GM23338 (cell line): Measurements from ENCODE around the gene HPS4. TPM values are rescaled to one million over a fixed set of nuclear protein-coding genes. Genes with fewer than 3 reads are reported as not detected.

Experiments
- ATAC-seq: fragments of 200-7000 bp; cut with Tn5 transposase; 3 replicates; pipeline ENCODE4 v1.9.1; 2020
- DNase-seq: peaks from one replicate; pipeline ENCODE4 v3.0.0-alpha.2; 2015; ENCODE audit warnings: low spot score
- H2AFZ ChIP-seq: fragments of 200-600 bp; sonication (generic); 2 replicates; pipeline ENCODE4 v1.8.0; 2016; ENCODE audit warnings: antibody characterized with exemption, mild to moderate bottlenecking, moderate library complexity
- H3F3A ChIP-seq: fragments of 200-600 bp; sonication (generic); replicated peaks from 2 replicates; pipeline ENCODE4 v1.8.0; 2017; ENCODE audit warnings: antibody characterized with exemption, mixed run types, low read depth
- H3K27ac ChIP-seq: fragments of 200-600 bp; sonication (generic); 2 replicates; pipeline ENCODE4 v1.6.1; 2016; ENCODE audit warnings: low read depth
- H3K27me3 ChIP-seq: fragments of 200-600 bp; sonication (generic); 2 replicates; pipeline ENCODE4 v1.8.0; 2016; ENCODE audit warnings: mild to moderate bottlenecking, mixed run types, moderate library complexity; ENCODE audit not compliant: insufficient read depth
- H3K36me3 ChIP-seq: fragments of 200-600 bp; sonication (generic); 2 replicates; pipeline ENCODE4 v1.8.0; 2016; ENCODE audit warnings: mild to moderate bottlenecking; ENCODE audit not compliant: insufficient read depth
- H3K4me1 ChIP-seq: fragments of 200-600 bp; sonication (generic); 2 replicates; pipeline ENCODE4 v1.8.0; 2016; ENCODE audit warnings: mild to moderate bottlenecking, moderate library complexity; ENCODE audit not compliant: insufficient read depth
- H3K4me2 ChIP-seq: fragments of 200-600 bp; sonication (generic); 2 replicates; pipeline ENCODE4 v1.7.1; 2017; ENCODE audit warnings: mixed run types
- H3K4me3 ChIP-seq: fragments of 200-600 bp; sonication (generic); 2 replicates; pipeline ENCODE4 v1.6.1; 2016; ENCODE audit warnings: mixed run types
- H3K79me2 ChIP-seq: fragments of 200-600 bp; sonication (generic); replicated peaks from 2 replicates; pipeline ENCODE4 v1.8.0; 2017; ENCODE audit warnings: mild to moderate bottlenecking; ENCODE audit not compliant: insufficient read depth
- H3K9me2 ChIP-seq: fragments of 200-600 bp; sonication (generic); 2 replicates; pipeline ENCODE4 v1.8.0; 2017; ENCODE audit not compliant: insufficient read depth
- H4K20me1 ChIP-seq: fragments of 200-600 bp; sonication (generic); replicated peaks from 2 replicates; pipeline ENCODE4 v1.8.0; 2017; ENCODE audit warnings: mild to moderate bottlenecking; ENCODE audit not compliant: insufficient read depth
- H3K27ac Mint-ChIP-seq: 2 replicates; pipeline ENCODE4 v1.8.0; 2020; ENCODE audit warnings: inconsistent platforms, mild to moderate bottlenecking, moderate library complexity, mixed read lengths
- H3K27me3 Mint-ChIP-seq: 3 replicates; pipeline ENCODE4 v1.8.0; 2022; ENCODE audit warnings: low read depth, mild to moderate bottlenecking, moderate library complexity, mixed read lengths, inconsistent platforms; ENCODE audit not compliant: insufficient read depth, poor library complexity
- H3K36me3 Mint-ChIP-seq: 3 replicates; pipeline ENCODE4 v1.8.0; 2021; ENCODE audit warnings: low read depth, mild to moderate bottlenecking, inconsistent platforms, moderate library complexity, mixed read lengths
- H3K4me1 Mint-ChIP-seq: 3 replicates; pipeline ENCODE4 v1.8.0; 2020; ENCODE audit warnings: mild to moderate bottlenecking, inconsistent platforms, mixed read lengths
- H3K4me3 Mint-ChIP-seq: 3 replicates; pipeline ENCODE4 v1.8.0; 2021; ENCODE audit warnings: moderate library complexity, mild to moderate bottlenecking, inconsistent platforms, mixed read lengths
- H3K9me3 Mint-ChIP-seq: 3 replicates; pipeline ENCODE4 v1.8.0; 2020; ENCODE audit warnings: moderate library complexity, mild to moderate bottlenecking, inconsistent platforms, mixed read lengths
- CREB1 ChIP-seq: fragments of 250-450 bp; sonication (Bioruptor Pico); IDR thresholded peaks from 2 replicates; pipeline ENCODE4 v1.5.0; 2020; ENCODE audit warnings: low read depth, mild to moderate bottlenecking, moderate library complexity
- EZH2phosphoT487 ChIP-seq: fragments of 200-600 bp; sonication (generic); IDR thresholded peaks from one replicate; pipeline ENCODE4 v1.8.1; 2018; ENCODE audit warnings: antibody characterized with exemption; ENCODE audit not compliant: unreplicated experiment
- JUNB ChIP-seq: IDR thresholded peaks from one replicate; pipeline ENCODE4 v1.6.1; 2016; ENCODE audit warnings: antibody characterized with exemption; ENCODE audit not compliant: unreplicated experiment
- NANOG ChIP-seq: IDR thresholded peaks from 2 replicates; pipeline ENCODE4 v1.6.1; 2016; ENCODE audit warnings: antibody characterized with exemption, borderline replicate concordance
- POLR2AphosphoS5 ChIP-seq: IDR thresholded peaks from 2 replicates; pipeline ENCODE4 v1.6.1; 2016; ENCODE audit warnings: antibody characterized with exemption, low read depth
- STAT1 ChIP-seq: IDR thresholded peaks from one replicate; pipeline ENCODE4 v1.6.1; 2016; ENCODE audit warnings: antibody characterized with exemption; ENCODE audit not compliant: unreplicated experiment
- ZNF114 ChIP-seq: fragments of 250-450 bp; sonication (Bioruptor Pico); IDR thresholded peaks from 2 replicates; pipeline ENCODE4 v1.5.0; 2020; ENCODE audit warnings: mild to moderate bottlenecking, moderate library complexity
- ZNF331 ChIP-seq: fragments of 250-450 bp; sonication (Bioruptor Pico); IDR thresholded peaks from 2 replicates; pipeline ENCODE4 v1.5.0; 2020; ENCODE audit warnings: low read depth, mild to moderate bottlenecking, moderate library complexity
- ZNF462 ChIP-seq: fragments of 250-450 bp; sonication (Bioruptor Pico); IDR thresholded peaks from 2 replicates; pipeline ENCODE4 v1.5.0; 2020; ENCODE audit warnings: mild to moderate bottlenecking, moderate library complexity
- polyA plus RNA-seq: library from polyadenylated mRNA; unstranded; fragments of >200 nt; fragmentation: Nextera tagmentation; extraction: Ambion mirVana; gene quantifications from 2 replicates; pipeline ENCODE4 v1.2.1, GENCODE V29; 2016
- total RNA-seq: library from RNA; depleted of rRNA; stranded (reverse); fragments of >200 nt; shearing (Covaris generic); gene quantifications from 2 replicates; pipeline ENCODE4 v1.2.3, GENCODE V29; 2014
- TF ChIP-seq, protein P1 (sequence below), 2 experiments: fragments of 200-600 bp in 1 of 2; sonication (generic) in 1 of 2; conservative IDR thresholded peaks; 2 replicates each; pipeline versions ENCODE4 v1.5.1 to v1.6.1; 2016 to 2017; ENCODE audit warnings: antibody characterized with exemption in 2 of 2, low read depth in 2 of 2, mild to moderate bottlenecking in 2 of 2, moderate library complexity in 1 of 2

Gene HPS4
- total and polyA plus RNA-seq, 2 experiments from 2014 or later, result 20.3 to 49.4 TPM

DNA sequence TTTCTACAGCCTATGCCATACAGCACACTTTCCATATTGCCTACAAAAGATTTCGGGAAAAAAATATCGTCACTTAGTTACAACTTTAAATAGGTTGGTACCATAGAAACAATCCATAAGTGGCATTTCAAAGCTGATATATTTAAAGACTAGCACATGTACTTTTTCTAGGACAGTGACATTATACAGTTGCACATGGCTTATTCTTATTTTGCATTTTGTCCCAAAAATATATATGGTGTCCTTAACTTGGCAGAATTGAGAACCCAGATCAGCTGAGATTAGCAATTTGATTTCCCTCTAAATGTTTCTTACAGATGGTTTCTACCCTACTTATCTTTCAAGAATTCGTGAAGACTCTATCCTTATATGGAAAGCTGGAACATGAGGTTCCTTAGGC, 32.3 kb upstream of the HPS4 start (continued):
- TF ChIP-seq ZNF462 (CRISPR knock-in tag), result no peak
- TF ChIP-seq JUNB, result no peak
- no peak for TF ChIP-seq POLR2AphosphoS5

GRCh38 chr22:26514419-26515161, 31.0 kb upstream of the HPS4 start:
- no peaks in the 10 kb centered on the region for H3K9me3 Mint-ChIP-seq
- Histone ChIP-seq H3F3A (0 out of 2 replicates have a peak, but pooled peaks cover 6% of the 10 kb centered on the region), H2AFZ (no peak overlapping the region), H3K4me1 (peaks cover 12% of the 10 kb centered on the region), H3K4me3 (no peak overlapping the region), H4K20me1 (peaks cover 3% of the 10 kb centered on the region), H3K4me2 (no peak overlapping the region), H3K27ac (no peak overlapping the region), H3K27me3 (no peaks in the 10 kb centered on the region), H3K36me3 (peaks cover under 1% of the 10 kb centered on the region; the same call in 1 of the 2 replicates), H3K79me2 (peaks cover 32% of the 10 kb centered on the region), H3K9me2 (no peaks in the 10 kb centered on the region)
- H3K4me3 Mint-ChIP-seq, result 0 out of 3 replicates have a peak overlapping the region, but pooled peaks have one; percentile 18
- H3K4me1 Mint-ChIP-seq, result peaks cover 11% of the 10 kb centered on the region
- peaks cover 2% of the 10 kb centered on the region for H3K27me3 Mint-ChIP-seq
- H3K36me3 Mint-ChIP-seq, result peaks cover 9% of the 10 kb centered on the region
- no peak for ATAC-seq
- no peak overlapping the region for H3K27ac Mint-ChIP-seq
- no peak for DNase-seq
- TF ChIP-seq STAT1 (no peak), CREB1 (CRISPR knock-in tag) (no peak), EZH2phosphoT487 (no peak), JUNB (no peak), POLR2AphosphoS5 (no peak), NANOG (no peak), ZNF114 (CRISPR knock-in tag) (no peak), ZNF331 (CRISPR knock-in tag) (no peak)
- TF ChIP-seq, protein P1, sequence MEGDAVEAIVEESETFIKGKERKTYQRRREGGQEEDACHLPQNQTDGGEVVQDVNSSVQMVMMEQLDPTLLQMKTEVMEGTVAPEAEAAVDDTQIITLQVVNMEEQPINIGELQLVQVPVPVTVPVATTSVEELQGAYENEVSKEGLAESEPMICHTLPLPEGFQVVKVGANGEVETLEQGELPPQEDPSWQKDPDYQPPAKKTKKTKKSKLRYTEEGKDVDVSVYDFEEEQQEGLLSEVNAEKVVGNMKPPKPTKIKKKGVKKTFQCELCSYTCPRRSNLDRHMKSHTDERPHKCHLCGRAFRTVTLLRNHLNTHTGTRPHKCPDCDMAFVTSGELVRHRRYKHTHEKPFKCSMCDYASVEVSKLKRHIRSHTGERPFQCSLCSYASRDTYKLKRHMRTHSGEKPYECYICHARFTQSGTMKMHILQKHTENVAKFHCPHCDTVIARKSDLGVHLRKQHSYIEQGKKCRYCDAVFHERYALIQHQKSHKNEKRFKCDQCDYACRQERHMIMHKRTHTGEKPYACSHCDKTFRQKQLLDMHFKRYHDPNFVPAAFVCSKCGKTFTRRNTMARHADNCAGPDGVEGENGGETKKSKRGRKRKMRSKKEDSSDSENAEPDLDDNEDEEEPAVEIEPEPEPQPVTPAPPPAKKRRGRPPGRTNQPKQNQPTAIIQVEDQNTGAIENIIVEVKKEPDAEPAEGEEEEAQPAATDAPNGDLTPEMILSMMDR (conservative IDR thresholded peaks at IDR 0.05; ENCODE audit: low read depth in 2 of 2), result no peak
